Glutamatergic neuron (in vitro differentiated cells): ENCODE data around the gene RAB31. TPM values are rescaled to one million over a fixed set of nuclear protein-coding genes. Genes with fewer than 3 reads are reported as not detected.

Source experiments
- DNase-seq: peaks from one replicate; pipeline ENCODE4 v3.0.0; 2022
- H3K27ac Mint-ChIP-seq: one replicate; pipeline ENCODE4 v1.8.0; 2020; ENCODE audit warnings: mild to moderate bottlenecking, mixed read lengths, inconsistent platforms; ENCODE audit not compliant: unreplicated experiment
- H3K27me3 Mint-ChIP-seq: one replicate; pipeline ENCODE4 v1.8.0; 2020; ENCODE audit warnings: mild to moderate bottlenecking, moderate library complexity, mixed read lengths, inconsistent platforms; ENCODE audit not compliant: unreplicated experiment
- H3K36me3 Mint-ChIP-seq: one replicate; pipeline ENCODE4 v1.8.0; 2020; ENCODE audit warnings: mild to moderate bottlenecking, mixed read lengths, inconsistent platforms; ENCODE audit not compliant: unreplicated experiment
- H3K4me1 Mint-ChIP-seq: one replicate; pipeline ENCODE4 v1.8.0; 2020; ENCODE audit warnings: mild to moderate bottlenecking, low read depth, mixed read lengths, inconsistent platforms; ENCODE audit not compliant: unreplicated experiment
- H3K4me3 Mint-ChIP-seq: one replicate; pipeline ENCODE4 v1.8.0; 2020; ENCODE audit warnings: mild to moderate bottlenecking, mixed read lengths, inconsistent platforms; ENCODE audit not compliant: unreplicated experiment
- H3K9me3 Mint-ChIP-seq: one replicate; pipeline ENCODE4 v1.8.0; 2020; ENCODE audit warnings: mild to moderate bottlenecking, moderate library complexity, mixed read lengths, inconsistent platforms; ENCODE audit not compliant: unreplicated experiment
- CTCF ChIP-seq: fragments of 200-600 bp; sonication (generic); IDR thresholded peaks from one replicate; pipeline ENCODE4 v1.5.0; 2021; ENCODE audit not compliant: partially characterized antibody, unreplicated experiment
- total RNA-seq: library from RNA; stranded (reverse); fragmentation: NEBNext Ultra II Directional; extraction: Animal tissue kit (Norgen Biotek cat#: 25700); gene quantifications from one replicate; pipeline ENCODE4 v1.2.1, GENCODE V29; 2021; ENCODE audit not compliant: unreplicated experiment

RAB31 gene
- total RNA-seq, 1 donor from 2014 or later, result 4.1 TPM

GRCh38 chr18:9684881-9685614 lies 23.1 kb upstream of the RAB31 start:
- Mint-ChIP-seq H3K27me3 (no peaks in the 10 kb centered on the region), H3K4me1 (peaks cover 4% of the 10 kb centered on the region), H3K36me3 (no peaks in the 10 kb centered on the region), H3K4me3 (no peak overlapping the region), H3K27ac (no peak overlapping the region), H3K9me3 (peaks cover 2% of the 10 kb centered on the region)
- no peak for DNase-seq
- no peak for TF ChIP-seq CTCF

DNA sequence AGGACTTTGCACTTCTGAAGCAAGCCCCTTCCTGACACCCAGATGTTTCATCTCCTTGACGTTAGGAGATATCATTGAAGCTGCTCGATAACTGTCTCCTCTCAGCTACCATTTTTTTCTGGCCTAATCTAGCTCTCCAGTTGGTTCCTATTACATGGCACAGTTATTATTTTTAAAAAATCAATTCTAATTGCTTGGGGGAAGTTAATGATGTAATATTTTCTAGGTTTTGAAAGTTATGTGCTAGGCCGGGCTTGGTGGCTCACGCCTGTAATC lies 22.5 kb upstream of the RAB31 start:
- Mint-ChIP-seq H3K9me3 (peaks cover 2% of the 10 kb centered on the region), H3K36me3 (no peaks in the 10 kb centered on the region), H3K4me1 (peaks cover 4% of the 10 kb centered on the region), H3K4me3 (no peak overlapping the region), H3K27me3 (no peaks in the 10 kb centered on the region), H3K27ac (no peak overlapping the region)
- no peak for DNase-seq
- no peak for TF ChIP-seq CTCF

DNA sequence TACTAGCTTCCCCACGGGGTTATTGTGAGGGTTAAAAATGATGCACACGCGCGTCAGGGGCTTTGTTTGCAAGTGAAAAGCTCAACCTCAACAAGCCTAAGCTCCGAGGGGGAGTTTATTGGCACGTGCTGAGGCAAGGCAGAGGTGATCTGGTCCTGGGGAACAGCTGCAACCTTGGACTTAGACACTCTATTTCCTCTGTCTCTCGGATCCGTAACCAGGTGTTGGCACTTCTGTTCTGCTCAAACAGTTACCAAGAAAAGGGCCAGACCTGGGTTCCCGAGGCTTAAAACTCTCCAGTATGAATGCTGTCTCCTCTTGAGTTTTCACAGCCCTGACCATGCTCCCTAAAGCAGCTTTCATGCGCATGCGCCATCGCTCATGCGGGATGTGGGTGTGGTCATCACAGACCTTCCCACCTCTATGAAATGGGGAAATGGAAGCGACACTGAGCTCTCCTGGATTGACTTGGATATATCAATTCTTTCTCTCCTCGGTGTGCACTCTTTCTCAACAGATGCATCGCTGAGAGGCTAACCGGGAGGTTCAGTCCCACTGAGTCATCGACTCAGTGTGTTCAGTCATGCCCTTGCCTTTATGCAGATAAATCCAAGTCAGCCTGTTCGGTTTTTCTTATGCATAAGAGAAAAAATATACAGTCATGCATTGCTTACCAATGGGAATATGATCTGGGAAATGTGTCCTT lies 19.9 kb upstream of the RAB31 start:
- Mint-ChIP-seq H3K4me3 (no peak overlapping the region), H3K27me3 (no peaks in the 10 kb centered on the region), H3K27ac (no peak overlapping the region), H3K9me3 (peaks cover 3% of the 10 kb centered on the region), H3K36me3 (no peaks in the 10 kb centered on the region), H3K4me1 (peaks cover 4% of the 10 kb centered on the region)
- TF ChIP-seq CTCF, result no peak
- no peak for DNase-seq

DNA sequence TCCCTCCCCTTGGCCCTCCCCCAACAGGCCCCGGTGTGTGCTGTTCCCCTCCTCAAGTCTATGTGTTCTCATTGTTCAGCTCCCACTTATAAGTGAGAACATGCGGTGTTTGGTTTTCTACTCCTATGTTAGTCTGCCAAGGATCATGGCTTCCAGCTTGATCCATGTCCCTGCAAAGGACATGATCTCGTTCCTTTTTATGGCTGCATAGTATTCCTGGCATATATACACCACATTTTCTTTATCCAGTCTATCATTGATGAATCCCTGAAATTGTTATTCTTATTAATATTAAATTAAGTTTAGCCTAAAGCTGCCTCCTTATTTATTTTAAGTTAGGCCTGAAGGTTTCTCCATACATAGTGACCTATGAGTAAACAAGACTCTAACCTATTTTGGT lies 18.8 kb upstream of the RAB31 start:
- no peak for DNase-seq
- Mint-ChIP-seq H3K4me3 (no peak overlapping the region), H3K9me3 (peaks cover 1% of the 10 kb centered on the region), H3K4me1 (no peaks in the 10 kb centered on the region), H3K27me3 (no peaks in the 10 kb centered on the region), H3K27ac (no peak overlapping the region), H3K36me3 (no peaks in the 10 kb centered on the region)
- TF ChIP-seq CTCF, result no peak
